ENCODE results near the gene DSCAM.
"Not testable (repeated sequence)": the region's sequence is repeated elsewhere in the genome, so short reads cannot be mapped to it uniquely, and the experiment has no call there.

- not testable (repeated sequence) for TF ChIP-seq CTCF, POLR2A, POLR2AphosphoS5 (IDR thresholded peaks at IDR 0.05)
Measured at GRCh38 chr21:40320718-40321117, 526.2 kb downstream of the DSCAM start.

All from gastroesophageal sphincter (tissue), 3 donors.